ENCODE results near the gene SERHL2.
"Not testable (repeated sequence)": the region's sequence is repeated elsewhere in the genome, so short reads cannot be mapped to it uniquely, and the experiment has no call there.

Gene SERHL2

DNA sequence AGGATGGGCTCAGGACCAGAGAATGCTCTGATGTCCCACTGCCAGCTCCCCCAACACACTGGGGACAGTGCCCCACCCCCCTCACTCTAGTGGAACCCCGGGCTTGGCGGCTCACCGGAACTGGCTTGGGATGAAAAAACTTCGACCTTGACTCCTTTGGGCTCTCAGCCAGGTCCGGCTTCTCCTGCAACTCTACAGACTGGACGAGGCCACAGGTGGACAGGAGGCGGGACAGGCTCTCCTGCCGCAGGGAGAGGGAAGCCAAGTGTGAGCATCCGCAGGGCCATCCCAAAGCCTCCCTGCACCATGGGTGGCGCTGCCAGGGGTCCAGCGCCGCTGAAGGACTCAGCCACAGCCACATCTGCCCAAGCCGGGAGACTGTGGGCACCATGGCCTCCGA is 37.9 kb upstream of the SERHL2 start:
- H3K9ac ChIP-seq, result peak overlapping the region in 5 of 11 experiments; percentile 26 to 50 (median 27); a peak in 4 of 22 replicates
- H3K4me3 ChIP-seq, result no peak overlapping the region
- TF ChIP-seq Cebpa-rat (IDR thresholded peaks at IDR 0.05), result no peak
- H3K9me3 ChIP-seq (replicated peaks in 1 of 11), result no peaks in the 10 kb centered on the region
- H3K4me1 ChIP-seq, result peaks cover 15 to 31% (median 22%) of the 10 kb centered on the region in 10 experiments; a peak in 19 of 20 replicates
- H4K20me1 ChIP-seq, result peaks cover 11 to 68% (median 59%) of the 10 kb centered on the region in 11 experiments; a peak in 20 of 22 replicates
- peaks cover 40 to 63% (median 55%) of the 10 kb centered on the region in 11 experiments for H3K36me3 ChIP-seq
- peak overlapping the region in 1 of 11 experiments; percentile 9; a peak in 2 of 22 replicates for H3K27ac ChIP-seq
- H3K4me2 ChIP-seq, result peak overlapping the region in 2 of 11 experiments; percentile 8 to 22; a peak in 2 of 22 replicates
- no peaks in the 10 kb centered on the region for H3K27me3 ChIP-seq

DNA sequence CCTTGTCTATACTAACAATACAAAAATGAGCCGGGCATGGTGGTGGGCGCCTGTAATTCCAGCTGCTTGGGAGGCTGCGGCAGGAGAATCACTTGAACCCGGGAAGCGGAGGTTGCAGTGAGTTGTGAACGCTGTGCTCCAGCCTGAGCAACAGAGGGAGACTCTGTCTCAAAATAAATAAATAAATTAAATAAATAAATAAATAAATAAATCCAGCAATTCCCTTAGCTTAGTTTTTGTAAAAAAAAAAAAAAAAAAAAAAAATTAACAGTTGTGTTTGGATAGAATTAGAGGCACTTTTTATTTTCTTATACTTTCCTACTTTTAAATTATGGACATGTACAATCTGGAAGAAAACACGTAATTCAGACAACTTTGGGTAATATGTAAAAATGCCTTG is 36.7 kb upstream of the SERHL2 start:
- H3K27me3 ChIP-seq; H3K9me3 ChIP-seq (replicated peaks in 1 of 11); H3K27ac ChIP-seq: not testable (repeated sequence)
- Histone ChIP-seq H3K9ac (peak overlapping the region in 5 of 11 experiments; percentile 41 to 59 (median 44); a peak in 3 of 22 replicates), H3K4me1 (peaks cover 15 to 34% (median 25%) of the 10 kb centered on the region in 10 experiments; a peak in 19 of 20 replicates), H3K4me3 (0 out of 20 replicates have a peak overlapping the region, but pooled peaks of 1 of the 10 experiments have one; percentile 17), H3K4me2 (peak overlapping the region in 6 of 11 experiments; percentile 20 to 63 (median 60); a peak in 7 of 22 replicates), H4K20me1 (peaks cover 11 to 56% (median 49%) of the 10 kb centered on the region in 11 experiments; a peak in 20 of 22 replicates), H3K36me3 (peaks cover 32 to 51% (median 46%) of the 10 kb centered on the region in 11 experiments)

DNA sequence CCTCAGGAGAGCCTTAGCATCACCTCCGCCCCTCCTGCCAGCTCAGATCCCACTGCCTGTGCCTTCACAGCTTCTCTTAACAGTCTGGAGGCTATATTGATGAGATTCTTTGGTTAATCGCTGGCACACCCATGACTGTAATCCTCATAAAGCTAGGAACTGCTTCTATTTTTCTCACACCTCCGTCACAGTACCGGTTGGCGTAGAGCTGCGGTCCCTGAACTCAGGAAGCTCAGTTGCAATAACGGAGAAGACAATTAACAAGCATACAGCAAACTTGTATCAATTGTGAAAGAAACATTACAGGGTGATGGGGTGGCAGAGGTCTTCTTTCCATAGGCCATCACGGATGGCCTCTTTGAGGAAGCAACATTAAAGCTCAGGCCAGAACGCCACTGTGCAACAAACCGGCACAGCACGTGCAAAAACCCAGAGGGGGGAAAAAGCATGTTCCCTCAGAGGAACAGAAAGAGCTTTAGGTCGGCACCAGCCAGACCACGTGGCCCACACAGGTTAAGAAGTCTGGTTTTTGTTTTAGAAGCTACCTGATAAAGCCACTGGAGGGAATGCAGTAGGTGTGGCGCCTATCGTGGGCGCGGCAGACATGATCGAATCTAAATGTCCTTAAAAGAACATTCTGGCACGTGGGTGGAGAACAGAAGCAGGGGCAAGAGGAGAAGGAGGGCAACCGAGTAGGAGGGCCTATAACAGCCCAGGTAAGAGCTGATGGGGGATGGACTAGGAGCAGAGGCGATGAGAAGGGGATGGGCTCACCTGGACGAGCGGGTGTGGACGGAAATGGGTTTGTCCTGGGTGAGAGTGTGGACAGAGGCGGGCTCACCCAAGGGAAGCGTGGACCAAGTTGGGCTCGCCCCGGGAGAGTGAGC is 34.9 kb upstream of the SERHL2 start:
- H3K9ac ChIP-seq, result peak overlapping the region; percentile 87 to 98 (median 94)
- H3K27ac ChIP-seq, result peak overlapping the region; percentile 72 to 97 (median 94)
- H3K4me1 ChIP-seq, result peaks cover 15 to 32% (median 25%) of the 10 kb centered on the region in 10 experiments; a peak in 19 of 20 replicates
- H3K9me3 ChIP-seq (replicated peaks in 1 of 11); H3K27me3 ChIP-seq: not testable (repeated sequence)
- H3K4me2 ChIP-seq, result peak overlapping the region; percentile 70 to 92 (median 84)
- H3K4me3 ChIP-seq, result peak overlapping the region; percentile 81 to 96 (median 90)
- H4K20me1 ChIP-seq, result peaks cover 11 to 42% (median 39%) of the 10 kb centered on the region in 11 experiments; a peak in 20 of 22 replicates
- H3K36me3 ChIP-seq, result peaks cover 26 to 40% (median 37%) of the 10 kb centered on the region in 11 experiments

DNA sequence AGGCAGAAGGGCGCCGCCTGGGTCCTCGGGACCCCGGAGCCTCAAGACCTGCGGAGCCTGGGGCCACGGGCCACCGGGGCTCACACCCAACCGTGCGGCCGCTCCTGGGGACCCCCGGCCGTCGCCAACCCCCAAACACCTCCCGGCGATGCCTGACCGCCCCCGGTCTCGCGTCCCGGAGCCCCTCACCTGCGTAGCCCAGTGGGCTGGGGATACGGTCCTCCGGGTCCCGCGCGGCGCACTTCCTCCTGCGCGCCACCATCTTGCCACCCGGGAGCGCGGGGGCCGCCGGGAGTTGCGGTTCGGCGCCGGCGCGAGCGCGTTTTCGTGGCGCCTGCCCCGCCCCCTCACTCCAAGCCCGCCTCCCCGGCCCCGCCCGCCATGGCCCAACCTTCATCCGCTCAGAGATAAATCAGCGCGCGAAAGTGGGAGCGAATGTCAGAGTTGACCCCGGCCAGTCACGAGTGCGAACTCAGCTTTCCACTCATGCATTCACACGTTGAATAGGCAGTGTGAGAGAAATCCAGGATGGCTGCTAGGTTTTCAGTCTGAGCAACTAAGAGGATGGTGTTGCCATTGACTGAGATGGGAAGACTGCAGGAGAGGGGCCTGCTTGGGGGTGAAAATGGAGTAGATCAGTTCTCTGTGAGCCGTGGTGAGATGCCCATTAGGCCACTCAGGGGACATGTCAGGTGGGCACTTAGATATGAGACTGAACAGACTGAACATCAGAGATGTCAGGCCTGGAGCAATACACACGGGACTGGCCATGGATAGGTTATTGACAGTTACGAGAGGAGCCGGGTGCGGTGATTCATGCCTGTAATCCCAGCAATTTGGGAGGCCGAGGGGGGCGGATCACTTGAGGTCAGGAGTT is 34.0 kb upstream of the SERHL2 start, which contains the start of gene RRP7A:
RRP7A (minus strand) TSS at position 272 of the 877 bp plus-strand sequence; CDS start at position 262, 10 bp downstream.
- Histone ChIP-seq H3K27ac (peak within 1 kb of the TSS; percentile 72 to 97 (median 94)), H3K4me1 (peaks cover 15 to 32% (median 25%) of the 10 kb centered on the region in 10 experiments; a peak in 19 of 20 replicates), H4K20me1 (peaks cover 11 to 33% (median 30%) of the 10 kb centered on the region in 11 experiments; a peak in 20 of 22 replicates), H3K9me3 (replicated peaks in 1 of 11) (no peaks in the 10 kb centered on the region), H3K4me2 (peak within 1 kb of the TSS; percentile 70 to 92 (median 84)), H3K27me3 (no peaks in the 10 kb centered on the region), H3K36me3 (peaks cover 24 to 31% (median 29%) of the 10 kb centered on the region in 11 experiments), H3K9ac (peak within 1 kb of the TSS; percentile 87 to 98 (median 94)), H3K4me3 (peak within 1 kb of the TSS; percentile 81 to 96 (median 90))
- no peak for TF ChIP-seq Cebpa-rat (IDR thresholded peaks at IDR 0.05)

DNA sequence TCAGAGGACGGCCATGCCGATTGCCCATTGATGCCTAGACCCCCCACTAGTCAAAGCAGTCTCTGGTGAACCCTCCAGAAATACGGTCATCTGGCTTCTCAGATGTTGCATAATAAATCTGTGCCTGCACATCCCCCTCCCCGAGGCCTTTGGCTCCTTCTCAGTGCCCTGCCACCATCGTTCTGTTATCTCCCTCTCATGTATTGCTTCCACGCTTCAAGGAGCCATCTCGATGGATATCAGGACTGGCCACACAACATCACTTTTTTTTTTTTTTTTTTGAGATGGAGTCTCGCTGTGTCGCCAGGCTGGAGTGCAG is 32.6 kb upstream of the SERHL2 start:
- Histone ChIP-seq H3K9me3 (replicated peaks in 1 of 11) (no peaks in the 10 kb centered on the region), H3K27me3 (no peaks in the 10 kb centered on the region), H3K9ac (no peak overlapping the region), H3K4me2 (peak overlapping the region in 5 of 11 experiments; percentile 4 to 84 (median 82); a peak in 4 of 22 replicates), H3K4me3 (no peak overlapping the region), H3K4me1 (peaks cover 14 to 27% (median 22%) of the 10 kb centered on the region in 10 experiments; a peak in 19 of 20 replicates), H3K36me3 (peaks cover 15 to 19% (median 18%) of the 10 kb centered on the region in 11 experiments), H4K20me1 (peaks cover 6 to 19% (median 17%) of the 10 kb centered on the region in 11 experiments; a peak in 20 of 22 replicates), H3K27ac (no peak overlapping the region)
- no peak for TF ChIP-seq Cebpa-rat (IDR thresholded peaks at IDR 0.05)

DNA sequence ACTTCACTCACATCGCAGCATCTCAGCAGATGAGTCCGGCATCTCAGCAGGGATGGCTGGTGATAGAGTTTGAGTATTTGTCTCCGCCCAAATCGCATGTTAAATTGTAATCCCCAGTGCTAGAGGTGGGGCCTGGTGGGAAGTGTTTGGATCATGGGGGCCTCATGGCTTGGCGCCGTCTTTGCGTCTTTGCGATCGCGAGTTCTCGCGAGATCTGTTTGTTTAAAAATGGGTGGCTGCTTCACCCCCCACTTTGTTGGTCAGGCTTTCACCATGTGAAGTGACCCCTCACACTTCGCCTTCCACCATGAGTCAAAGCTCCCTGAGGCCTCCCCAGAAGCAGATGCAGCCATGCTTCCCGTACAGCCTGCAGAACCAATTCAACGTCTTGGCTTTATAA is 31.2 kb upstream of the SERHL2 start:
- Histone ChIP-seq H3K9ac (no peak overlapping the region), H3K4me3 (no peak overlapping the region), H3K4me1 (peaks cover 13 to 21% (median 18%) of the 10 kb centered on the region in 10 experiments; a peak in 19 of 20 replicates), H3K4me2 (no peak overlapping the region), H4K20me1 (peaks cover 0 to 6% (median 4%) of the 10 kb centered on the region in 11 experiments; a peak in 16 of 22 replicates), H3K27ac (no peak overlapping the region), H3K36me3 (peaks cover 3 to 5% (median 4%) of the 10 kb centered on the region in 11 experiments; a peak in 20 of 22 replicates), H3K27me3 (no peaks in the 10 kb centered on the region), H3K9me3 (replicated peaks in 1 of 11) (no peaks in the 10 kb centered on the region)
- TF ChIP-seq Cebpa-rat (IDR thresholded peaks at IDR 0.05), result no peak

DNA sequence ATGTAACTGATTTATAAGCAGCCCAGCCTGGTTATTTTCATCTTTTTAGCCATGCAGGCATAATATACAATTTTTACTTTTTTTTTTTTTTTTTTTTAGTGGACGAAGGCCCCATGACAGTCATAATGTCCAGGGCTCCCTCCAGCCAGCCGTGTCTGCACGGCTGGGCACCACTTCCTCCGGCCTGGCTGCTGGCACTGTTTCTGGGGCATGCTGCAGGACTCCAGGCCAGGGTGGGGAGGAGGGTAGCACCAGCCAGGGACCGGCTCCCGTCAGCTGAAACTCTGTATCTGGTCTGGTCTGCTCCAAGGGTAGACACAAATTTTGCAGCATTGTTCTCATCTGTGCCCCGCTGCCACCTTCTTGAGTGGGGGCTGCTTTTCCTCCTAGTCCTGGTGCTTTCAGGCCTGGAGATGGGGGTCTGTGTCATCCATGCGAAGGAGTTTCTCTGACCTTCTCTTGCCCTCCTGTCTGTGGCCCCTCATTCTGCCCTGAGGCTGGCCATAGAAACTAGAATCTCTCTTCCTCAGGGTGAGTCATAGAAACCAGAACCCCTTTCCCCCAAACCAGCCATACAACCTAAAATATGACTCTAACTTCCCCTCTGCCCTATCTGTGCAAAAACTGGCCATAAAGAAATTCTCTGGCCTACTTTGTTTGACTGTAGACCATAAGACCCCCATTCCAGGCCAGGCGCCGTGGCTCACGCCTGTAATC is 25.0 kb upstream of the SERHL2 start:
- no peaks in the 10 kb centered on the region for H3K36me3 ChIP-seq
- no peaks in the 10 kb centered on the region for H4K20me1 ChIP-seq
- H3K9me3 ChIP-seq (replicated peaks in 1 of 11), result no peaks in the 10 kb centered on the region
- H3K4me1 ChIP-seq, result peaks cover 6 to 25% (median 19%) of the 10 kb centered on the region in 10 experiments; a peak in 19 of 20 replicates
- no peak overlapping the region for H3K4me2 ChIP-seq
- no peak for TF ChIP-seq Cebpa-rat (IDR thresholded peaks at IDR 0.05)
- H3K27ac ChIP-seq, result no peak overlapping the region
- no peak overlapping the region for H3K4me3 ChIP-seq
- no peaks in the 10 kb centered on the region for H3K27me3 ChIP-seq
- H3K9ac ChIP-seq, result no peak overlapping the region

DNA sequence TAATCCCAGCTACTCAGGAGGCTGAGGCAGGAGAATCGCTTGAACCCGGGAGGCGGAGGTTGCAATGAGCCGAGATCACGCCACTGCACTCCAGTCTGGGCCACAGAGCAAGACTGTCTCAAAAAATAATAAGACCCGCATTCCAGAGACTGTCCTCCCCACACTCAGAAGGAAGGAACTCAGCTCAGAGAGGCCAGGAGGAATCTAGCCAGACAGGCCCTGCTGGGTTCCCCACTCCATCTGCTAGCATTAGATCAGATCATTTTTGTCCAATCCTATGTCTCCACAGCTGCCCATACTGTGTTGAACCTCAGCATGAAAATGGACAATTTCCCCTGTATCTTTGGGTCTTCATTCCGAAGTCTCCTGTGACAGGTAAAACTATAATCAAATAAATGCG is 24.3 kb upstream of the SERHL2 start:
- not testable (repeated sequence) for H3K9me3 ChIP-seq (replicated peaks in 1 of 11); H3K4me2 ChIP-seq; H4K20me1 ChIP-seq; H3K27me3 ChIP-seq; H3K27ac ChIP-seq; H3K4me3 ChIP-seq; H3K36me3 ChIP-seq; H3K9ac ChIP-seq
- peaks cover 7 to 32% (median 26%) of the 10 kb centered on the region in 10 experiments; a peak in 19 of 20 replicates for H3K4me1 ChIP-seq

DNA sequence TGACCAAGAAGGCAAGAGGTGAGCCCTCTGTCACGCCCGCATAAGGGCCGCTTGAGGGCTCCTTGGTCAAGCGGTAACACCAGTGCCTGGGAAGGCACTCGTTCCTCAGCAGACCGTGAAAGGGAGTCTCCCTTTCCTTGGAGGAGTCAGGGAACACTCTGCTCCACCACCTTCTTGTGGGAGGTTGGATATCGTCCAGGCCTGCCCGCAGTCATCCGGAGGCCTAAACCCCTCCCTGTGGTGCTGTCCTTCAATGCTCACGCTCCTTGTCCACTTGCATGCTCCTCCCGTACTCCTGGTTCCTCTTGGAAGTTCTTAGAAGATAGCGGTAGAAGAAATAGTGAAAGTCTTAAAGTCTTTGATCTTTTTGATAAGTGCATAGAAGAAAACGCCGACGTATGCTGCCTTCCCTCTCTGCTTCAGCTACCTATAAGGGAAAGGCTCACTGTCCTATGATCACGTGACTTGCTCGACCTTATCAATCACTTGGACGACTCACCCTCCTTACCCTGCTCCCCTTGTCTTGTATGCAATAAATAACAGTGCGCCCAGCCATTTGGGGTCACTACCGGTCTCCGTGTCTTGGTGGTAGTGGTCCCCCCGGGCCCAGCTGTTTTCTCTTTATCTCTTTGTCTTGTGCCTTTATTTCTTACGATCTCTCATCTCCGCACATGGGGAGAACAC is 22.2 kb upstream of the SERHL2 start:
- Histone ChIP-seq H3K4me2 (peak overlapping the region in 7 of 11 experiments; percentile 69 to 86 (median 77); a peak in 10 of 22 replicates), H3K27me3 (peaks cover 0 to 12% (median 11%) of the 10 kb centered on the region in 11 experiments; a peak in 16 of 22 replicates), H3K27ac (0 out of 22 replicates have a peak overlapping the region, but pooled peaks of 1 of the 11 experiments have one; percentile 36), H3K4me1 (peaks cover 7 to 51% (median 30%) of the 10 kb centered on the region in 10 experiments; a peak in 19 of 20 replicates)
- H4K20me1 ChIP-seq; H3K4me3 ChIP-seq; H3K9me3 ChIP-seq (replicated peaks in 1 of 11); H3K36me3 ChIP-seq; H3K9ac ChIP-seq: not testable (repeated sequence)
